ENCODE data around the gene DNAJA3.

DNA sequence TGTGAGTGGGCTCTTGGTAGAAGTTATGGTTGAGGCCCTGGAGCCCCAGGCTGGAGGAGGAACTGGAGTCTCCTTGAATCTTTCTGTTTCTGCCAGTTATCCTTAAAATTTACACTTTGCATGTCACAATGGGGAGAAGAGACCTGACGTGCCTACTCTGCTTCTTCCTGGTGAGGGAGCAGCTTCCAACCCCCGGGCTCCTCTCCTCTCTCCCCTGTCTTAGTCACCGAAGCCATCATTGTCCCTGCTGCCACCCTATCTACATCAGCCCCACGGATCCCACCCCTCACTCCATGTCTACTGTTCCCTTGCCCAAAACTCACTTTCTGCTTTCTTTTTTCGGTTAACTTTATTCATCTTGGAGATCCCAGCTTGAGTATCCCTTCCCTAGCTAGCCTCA is 17.6 kb downstream of the DNAJA3 start:
- TF ChIP-seq POLR2A (IDR thresholded peaks at IDR 0.05) (no peak), CTCF (IDR thresholded peaks at IDR 0.05) (no peak)

All from Peyer's patch (tissue), 4 donors.